ENCODE data around the gene IL19. TPM values are rescaled to one million over a fixed set of nuclear protein-coding genes. Genes with fewer than 3 reads are reported as not detected.
A peak's percentile ranks its signal among the peaks of the same experiment; 100 is the strongest.

IL19 gene
- total RNA-seq, 1 experiment from 2014 or later, result not detected

GRCh38 chr1:206732992-206733391 is 37.6 kb upstream of the IL19 start (continued):
- TF ChIP-seq ZSCAN18 (CRISPR knock-in tag; IDR thresholded peaks at IDR 0.05) (no peak), ZNF138 (CRISPR knock-in tag; conservative IDR thresholded peaks at IDR 0.05) (no peak)

- ATAC-seq (peak; percentile 83), DNase-seq (ENCODE audit: low spot score) (peak; percentile 87)
- TF ChIP-seq CREB1 (CRISPR knock-in tag; IDR thresholded peaks at IDR 0.05) (no peak), ZNF416 (CRISPR knock-in tag; IDR thresholded peaks at IDR 0.05) (no peak), USF1 (CRISPR knock-in tag; IDR thresholded peaks at IDR 0.05) (no peak), ZNF232 (CRISPR knock-in tag; IDR thresholded peaks at IDR 0.05) (no peak), AFF4 (CRISPR knock-in tag; IDR thresholded peaks at IDR 0.05; ENCODE audit: borderline replicate concordance) (no peak), ZNF423 (CRISPR knock-in tag; IDR thresholded peaks at IDR 0.05) (no peak), FOXK1 (CRISPR knock-in tag; IDR thresholded peaks at IDR 0.05) (no peak), CTCF (IDR thresholded peaks at IDR 0.05) (peak; percentile 87)
- POLR2A ChIA-PET, result interaction anchor here (0.6 kb wide), 1 partner anchor 180 kb away, joined by 10 read pairs; no protein-coding TSS in a partner anchor
- Mint-ChIP-seq H3K9me3 (no peaks in the 10 kb centered on the region), H3K4me1 (peaks cover 11% of the 10 kb centered on the region), H3K27me3 (ENCODE audit: low read depth) (no peaks in the 10 kb centered on the region; the same call in 1 of the 2 replicates), H3K27ac (no peak overlapping the region), H3K36me3 (peaks cover 8% of the 10 kb centered on the region), H3K4me3 (no peak overlapping the region)
- CTCF ChIA-PET, result interaction anchor here (0.6 to 2.9 kb wide), 58 partner anchors 9 to 258 kb away, joined by 3 to 35 read pairs (median 4); partner anchors contain the start of genes DYRK3 and EIF2D
These were observed 36.0 kb upstream of the IL19 start for GRCh38 chr1:206734499-206735142.

GRCh38 chr1:206735553-206736031 is 35.0 kb upstream of the IL19 start:
- peaks cover 14% of the 10 kb centered on the region for H3K4me1 Mint-ChIP-seq
- H3K36me3 Mint-ChIP-seq, result peaks cover 8% of the 10 kb centered on the region

More at GRCh38 chr1:206735553-206736031, 35.0 kb upstream of the IL19 start:
- Mint-ChIP-seq H3K27me3 (ENCODE audit: low read depth) (no peaks in the 10 kb centered on the region; the same call in 1 of the 2 replicates), H3K9me3 (no peaks in the 10 kb centered on the region), H3K27ac (no peak overlapping the region), H3K4me3 (no peak overlapping the region)
- ATAC-seq (no peak), DNase-seq (ENCODE audit: low spot score) (no peak)
- ChIA-PET CTCF (interaction anchor here (1.0 to 2.9 kb wide), 18 partner anchors 10 to 247 kb away, joined by 3 to 35 read pairs (median 7); no protein-coding TSS in a partner anchor), POLR2A (no interaction called here)
- no peak for TF ChIP-seq SMAD3 (CRISPR knock-in tag; IDR thresholded peaks at IDR 0.05; ENCODE audit: borderline replicate concordance)

Measured in WTC11 (cell line).